AG20443 (cell line): Measurements from ENCODE around the gene MAML1.
A peak's percentile ranks its signal among the peaks of the same experiment; 100 is the strongest.

ENCODE experiments used
- DNase-seq: peaks from one replicate; pipeline ENCODE4 v3.0.0; 2012; ENCODE audit warnings: low spot score, mixed read lengths

The MAML1 gene

GRCh38 chr5:179806250-179807048 is 73.8 kb downstream of the MAML1 start, which contains the start of gene MGAT4B:
MGAT4B (minus strand) TSS chr5:179806866; CDS start chr5:179806583, 283 bp downstream.
- peak; percentile 95 for DNase-seq

- no peak for DNase-seq
These were observed 79.7 kb downstream of the MAML1 start for GRCh38 chr5:179812135-179812825.

- no peak for DNase-seq
These were observed 80.5 kb downstream of the MAML1 start for GRCh38 chr5:179812997-179813607.

GRCh38 chr5:179814090-179814489 is 81.5 kb downstream of the MAML1 start:
- no peak for DNase-seq

- DNase-seq: no peak
These were observed 83.0 kb downstream of the MAML1 start for GRCh38 chr5:179815491-179816249.

GRCh38 chr5:179816401-179816795 is 83.8 kb downstream of the MAML1 start:
- DNase-seq: no peak

GRCh38 chr5:179816796-179817469 is 84.3 kb downstream of the MAML1 start:
- no peak for DNase-seq

- DNase-seq: no peak
These were observed 84.8 kb downstream of the MAML1 start for GRCh38 chr5:179817470-179817840.

- DNase-seq: no peak
These were observed 85.5 kb downstream of the MAML1 start for GRCh38 chr5:179817890-179818745.

- DNase-seq: peak; percentile 92
These were observed 86.2 kb downstream of the MAML1 start for GRCh38 chr5:179818746-179819295.

- DNase-seq: peak; percentile 59
These were observed 86.9 kb downstream of the MAML1 start for GRCh38 chr5:179819296-179820126.

GRCh38 chr5:179820127-179820482 is 87.5 kb downstream of the MAML1 start:
- DNase-seq: no peak

- DNase-seq: peak; percentile 95
These were observed 88.1 kb downstream of the MAML1 start, which contains the start of gene SQSTM1 for GRCh38 chr5:179820483-179821297. SQSTM1 (plus strand) TSS chr5:179820905; CDS start chr5:179820937, 32 bp downstream.

GRCh38 chr5:179821298-179822058 is 88.9 kb downstream of the MAML1 start:
- peak; percentile 97 for DNase-seq

- DNase-seq: no peak
These were observed 89.4 kb downstream of the MAML1 start for GRCh38 chr5:179822059-179822432.

GRCh38 chr5:179822444-179822990 is 89.9 kb downstream of the MAML1 start:
- DNase-seq: no peak

GRCh38 chr5:179823937-179824744 is 91.5 kb downstream of the MAML1 start:
- DNase-seq: no peak
